ENCODE measurements around the gene IRF9. TPM values are rescaled to one million over a fixed set of nuclear protein-coding genes. Genes with fewer than 3 reads are reported as not detected.
A peak's percentile ranks its signal among the peaks of the same experiment; 100 is the strongest.

The IRF9 gene
- total and polyA plus RNA-seq, 2 of the 13 experiments (the other 11 are each of a cell fraction or from before 2014, with no cell fraction given) = 14.9 to 49.7 TPM

GRCh38 chr14:24179961-24180796, 19.1 kb downstream of the IRF9 start:
- H3K4me1 ChIP-seq (ENCODE audit: insufficient read depth, low read length) = no peaks in the 10 kb centered on the region
- no peak overlapping the region for H3K9ac ChIP-seq (ENCODE audit: insufficient read depth, low read depth, low read length)
- ChIA-PET CTCF (ENCODE audit: low intra/inter-chr PET ratio, low total read pairs) (no interaction called here), POLR2A (interaction anchor here (0.8 to 8.1 kb wide), 14 partner anchors 8 to 129 kb away, joined by 3 to 65 read pairs (median 6); partner anchors contain the start of genes CARMIL3, CHMP4A, DCAF11 and EMC9)
- in situ Hi-C loops (cut with HindIII; ENCODE audit: extremely low pct_ligation_motif_present, low pct_unique_long_range_greater_than_20kb) (no loop called here), intact Hi-C loops (cut with micrococcal nuclease; ENCODE audit: unreplicated experiment) (no loop called here)
- no peak overlapping the region for H3K4me3 ChIP-seq (replicated peaks in 1 of 3; ENCODE audit: insufficient read depth in 1 of 3, low read depth in 2 of 3, low read length in 3 of 3)
- ATAC-seq (no peak), FAIRE-seq (no peak), DNase-seq (ENCODE audit: low spot score) (no peak)
- no TSS peak for BruUV-seq (replicated peaks)
- no peak overlapping the region for H3K27ac ChIP-seq (ENCODE audit: extremely low read length, insufficient read depth, low read length)
- no peak overlapping the region for H2AFZ ChIP-seq (ENCODE audit: low read length)
- WGBS (ENCODE audit: low lambda C conversion rate) = 96% methylated on average over 18 of the region's 18 CpGs
- no peaks in the 10 kb centered on the region for H4K20me1 ChIP-seq (ENCODE audit: insufficient read depth, low read length)
- TF ChIP-seq ATF7 (IDR thresholded peaks at IDR 0.05) (peak; percentile 84), ATF7 (CRISPR knock-in tag; IDR thresholded peaks at IDR 0.05) (no peak), RNF219 (CRISPR knock-in tag; IDR thresholded peaks at IDR 0.05) (no peak), RXRA (CRISPR knock-in tag; IDR thresholded peaks at IDR 0.05) (no peak), ZNF431 (CRISPR knock-in tag; IDR thresholded peaks at IDR 0.05; ENCODE audit: borderline replicate concordance, low read depth) (0 out of 2 replicates have a peak, but pooled peaks have one; percentile 27), DMAP1 (CRISPR knock-in tag; IDR thresholded peaks at IDR 0.05) (no peak), ZNF264 (CRISPR knock-in tag; IDR thresholded peaks at IDR 0.05) (no peak), SMAD9 (CRISPR knock-in tag; IDR thresholded peaks at IDR 0.05) (no peak), ZNF792 (CRISPR knock-in tag; IDR thresholded peaks at IDR 0.05) (no peak), CREB1 (IDR thresholded peaks at IDR 0.05) (0 out of 2 replicates have a peak, but pooled peaks have one; percentile 24), CREB1 (CRISPR knock-in tag; IDR thresholded peaks at IDR 0.05) (no peak), HES4 (CRISPR knock-in tag; IDR thresholded peaks at IDR 0.05; ENCODE audit: borderline replicate concordance) (0 out of 2 replicates have a peak, but pooled peaks have one; percentile 22), ZFP91 (CRISPR knock-in tag; IDR thresholded peaks at IDR 0.05; ENCODE audit: borderline replicate concordance) (no peak), NFKBIZ (CRISPR knock-in tag; IDR thresholded peaks at IDR 0.05) (no peak), PCBP1 (IDR thresholded peaks at IDR 0.05; ENCODE audit: borderline replicate concordance, low read depth, low read length) (no peak), ZMAT5 (CRISPR knock-in tag; IDR thresholded peaks at IDR 0.05; ENCODE audit: borderline replicate concordance, low read depth) (no peak), ZNF446 (CRISPR knock-in tag; IDR thresholded peaks at IDR 0.05) (peak; percentile 23; the same call in 1 of the 2 replicates), NCOA1 (CRISPR knock-in tag; IDR thresholded peaks at IDR 0.05) (peak; percentile 32; the same call in 1 of the 2 replicates), SMARCC2 (IDR thresholded peaks at IDR 0.05) (no peak)
- H3K27me3 ChIP-seq (ENCODE audit: control insufficient read depth in 1 of 2, insufficient read depth in 2 of 2, low read length in 2 of 2) = no peaks in the 10 kb centered on the region
- peaks cover 69 to 75% of the 10 kb centered on the region in 2 experiments for H3K36me3 ChIP-seq (replicated peaks in 1 of 2; ENCODE audit: control insufficient read depth in 1 of 2, insufficient read depth in 2 of 2, low read length in 2 of 2)
- no peaks in the 10 kb centered on the region for H3K79me2 ChIP-seq (ENCODE audit: insufficient read depth, low read length)
- no peak overlapping the region for H3K4me2 ChIP-seq (ENCODE audit: low read depth, low read length)
- no peaks in the 10 kb centered on the region for H3K9me3 ChIP-seq (ENCODE audit: low read length)

All from HepG2 (cell line).